ENCODE data around the gene IFITM1.
"Not testable (repeated sequence)": the region's sequence is repeated elsewhere in the genome, so short reads cannot be mapped to it uniquely, and the experiment has no call there.

Gene IFITM1

DNA sequence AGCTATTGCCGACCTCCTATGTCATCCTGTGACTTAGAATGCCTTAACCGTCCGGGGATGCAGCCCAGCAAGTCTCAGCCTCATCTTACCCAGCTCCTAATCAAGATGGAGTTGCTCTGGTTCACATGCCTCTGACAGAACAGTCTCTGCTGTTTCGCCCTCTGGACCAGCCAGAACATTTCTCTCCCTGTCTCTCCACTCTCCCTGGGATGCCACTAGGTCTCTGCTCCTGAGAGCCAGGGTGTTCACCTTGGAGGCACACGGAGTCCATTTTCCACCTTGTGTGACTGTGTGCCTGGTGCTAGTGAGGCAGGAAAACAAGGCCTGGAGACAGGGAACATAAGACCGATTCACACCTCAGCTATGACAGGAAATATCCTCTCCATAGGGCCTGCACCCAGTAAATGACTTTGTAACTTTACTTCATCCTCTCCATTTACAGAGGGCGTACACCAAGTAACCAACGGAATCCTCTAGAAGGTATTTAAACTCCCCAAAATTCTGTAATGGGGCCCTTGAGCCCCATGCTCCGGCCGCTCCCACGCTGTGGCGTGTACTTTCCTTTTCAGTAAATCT lies 38.7 kb downstream of the IFITM1 start:
- no peak overlapping the region for H3K9ac ChIP-seq (ENCODE audit: low read depth, low read length)
- no peaks in the 10 kb centered on the region for H3K36me3 ChIP-seq (ENCODE audit: insufficient read depth, low read length)
- no peaks in the 10 kb centered on the region for H3K9me3 ChIP-seq (replicated peaks; ENCODE audit: low read length)
- H3K4me3 ChIP-seq (ENCODE audit: low read length), result no peak overlapping the region
- H3K4me2 ChIP-seq (ENCODE audit: low read length), result no peak overlapping the region
- peaks cover 28% of the 10 kb centered on the region for H3K4me1 ChIP-seq (ENCODE audit: control insufficient read depth, insufficient read depth, low read length)
- peaks cover 3% of the 10 kb centered on the region for H3K27me3 ChIP-seq (ENCODE audit: control insufficient read depth, insufficient read depth, low read length)

DNA sequence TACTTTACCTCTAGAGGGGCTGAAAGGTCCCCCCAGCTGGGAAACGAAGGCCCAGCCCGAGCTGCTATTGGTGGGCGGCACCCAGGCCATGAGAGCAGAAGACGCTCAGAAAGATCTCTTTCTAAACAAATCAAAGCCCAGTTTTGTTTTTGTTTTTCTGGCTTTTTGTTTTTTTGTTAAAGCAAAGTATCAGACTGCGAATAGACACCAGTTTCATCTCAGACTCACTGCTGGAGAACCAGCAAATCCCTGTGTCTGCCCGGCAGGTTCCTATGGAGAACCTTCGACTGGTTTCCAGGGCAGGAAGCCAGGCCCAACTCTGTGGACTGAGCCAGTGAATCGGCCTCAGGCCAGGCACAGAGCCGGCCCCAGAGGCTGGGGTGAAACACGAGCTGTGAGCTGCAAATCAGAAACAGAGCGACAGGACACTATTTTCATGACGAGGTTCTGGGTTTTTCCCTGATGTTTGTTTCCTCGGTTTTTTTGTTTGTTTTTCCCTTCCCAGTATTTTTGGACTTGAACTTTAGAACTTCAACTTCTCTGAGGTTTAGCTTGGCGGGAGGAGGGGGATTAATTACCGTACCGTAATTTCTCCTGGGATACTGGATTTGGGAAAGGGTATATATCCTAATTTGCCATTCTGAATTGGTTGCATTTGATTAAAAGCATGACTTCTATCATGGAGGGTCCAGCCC lies 39.5 kb downstream of the IFITM1 start:
- Histone ChIP-seq H3K36me3 (ENCODE audit: insufficient read depth, low read length) (no peaks in the 10 kb centered on the region), H3K9ac (ENCODE audit: low read depth, low read length) (no peak overlapping the region), H3K4me2 (ENCODE audit: low read length) (peak overlapping the region; percentile 12), H3K9me3 (replicated peaks; ENCODE audit: low read length) (no peaks in the 10 kb centered on the region), H3K4me1 (ENCODE audit: control insufficient read depth, insufficient read depth, low read length) (peaks cover 28% of the 10 kb centered on the region), H3K27me3 (ENCODE audit: control insufficient read depth, insufficient read depth, low read length) (peaks cover 5% of the 10 kb centered on the region), H3K4me3 (ENCODE audit: low read length) (no peak overlapping the region)

GRCh38 chr11:355581-356458 lies 42.0 kb downstream of the IFITM1 start:
- Histone ChIP-seq H3K9me3 (replicated peaks; ENCODE audit: low read length) (no peaks in the 10 kb centered on the region), H3K27me3 (ENCODE audit: control insufficient read depth, insufficient read depth, low read length) (peaks cover 14% of the 10 kb centered on the region), H3K4me2 (ENCODE audit: low read length) (peak overlapping the region; percentile 73), H3K9ac (ENCODE audit: low read depth, low read length) (peak overlapping the region; percentile 89), H3K4me1 (ENCODE audit: control insufficient read depth, insufficient read depth, low read length) (peaks cover 26% of the 10 kb centered on the region), H3K4me3 (ENCODE audit: low read length) (peak overlapping the region; percentile 58), H3K36me3 (ENCODE audit: insufficient read depth, low read length) (no peaks in the 10 kb centered on the region)

- Histone ChIP-seq H3K4me2 (ENCODE audit: low read length) (no peak overlapping the region), H3K4me1 (ENCODE audit: control insufficient read depth, insufficient read depth, low read length) (peaks cover 24% of the 10 kb centered on the region), H3K27me3 (ENCODE audit: control insufficient read depth, insufficient read depth, low read length) (peaks cover 14% of the 10 kb centered on the region), H3K9ac (ENCODE audit: low read depth, low read length) (no peak overlapping the region), H3K9me3 (replicated peaks; ENCODE audit: low read length) (no peaks in the 10 kb centered on the region), H3K36me3 (ENCODE audit: insufficient read depth, low read length) (no peaks in the 10 kb centered on the region), H3K4me3 (ENCODE audit: low read length) (no peak overlapping the region)
These were observed 42.8 kb downstream of the IFITM1 start for GRCh38 chr11:356610-357009.

- H3K4me2 ChIP-seq (ENCODE audit: low read length), result no peak overlapping the region
- H3K9me3 ChIP-seq (replicated peaks; ENCODE audit: low read length), result no peaks in the 10 kb centered on the region
- peaks cover 14% of the 10 kb centered on the region for H3K27me3 ChIP-seq (ENCODE audit: control insufficient read depth, insufficient read depth, low read length)
- H3K36me3 ChIP-seq (ENCODE audit: insufficient read depth, low read length), result no peaks in the 10 kb centered on the region
- H3K9ac ChIP-seq (ENCODE audit: low read depth, low read length), result no peak overlapping the region
- H3K4me1 ChIP-seq (ENCODE audit: control insufficient read depth, insufficient read depth, low read length), result peaks cover 24% of the 10 kb centered on the region
- H3K4me3 ChIP-seq (ENCODE audit: low read length), result no peak overlapping the region
These were observed 43.7 kb downstream of the IFITM1 start for GRCh38 chr11:357582-357981.

GRCh38 chr11:358129-358800 lies 44.4 kb downstream of the IFITM1 start:
- Histone ChIP-seq H3K9ac (ENCODE audit: low read depth, low read length) (no peak overlapping the region), H3K27me3 (ENCODE audit: control insufficient read depth, insufficient read depth, low read length) (peaks cover 14% of the 10 kb centered on the region), H3K4me3 (ENCODE audit: low read length) (no peak overlapping the region), H3K4me1 (ENCODE audit: control insufficient read depth, insufficient read depth, low read length) (peaks cover 22% of the 10 kb centered on the region), H3K9me3 (replicated peaks; ENCODE audit: low read length) (no peaks in the 10 kb centered on the region), H3K4me2 (ENCODE audit: low read length) (no peak overlapping the region), H3K36me3 (ENCODE audit: insufficient read depth, low read length) (no peaks in the 10 kb centered on the region)

GRCh38 chr11:359181-359714 lies 45.4 kb downstream of the IFITM1 start:
- H3K27me3 ChIP-seq (ENCODE audit: control insufficient read depth, insufficient read depth, low read length), result peaks cover 14% of the 10 kb centered on the region
- no peak overlapping the region for H3K4me3 ChIP-seq (ENCODE audit: low read length)
- no peaks in the 10 kb centered on the region for H3K36me3 ChIP-seq (ENCODE audit: insufficient read depth, low read length)
- H3K4me1 ChIP-seq (ENCODE audit: control insufficient read depth, insufficient read depth, low read length), result peaks cover 13% of the 10 kb centered on the region
- H3K9ac ChIP-seq (ENCODE audit: low read depth, low read length), result no peak overlapping the region
- no peaks in the 10 kb centered on the region for H3K9me3 ChIP-seq (replicated peaks; ENCODE audit: low read length)
- no peak overlapping the region for H3K4me2 ChIP-seq (ENCODE audit: low read length)

DNA sequence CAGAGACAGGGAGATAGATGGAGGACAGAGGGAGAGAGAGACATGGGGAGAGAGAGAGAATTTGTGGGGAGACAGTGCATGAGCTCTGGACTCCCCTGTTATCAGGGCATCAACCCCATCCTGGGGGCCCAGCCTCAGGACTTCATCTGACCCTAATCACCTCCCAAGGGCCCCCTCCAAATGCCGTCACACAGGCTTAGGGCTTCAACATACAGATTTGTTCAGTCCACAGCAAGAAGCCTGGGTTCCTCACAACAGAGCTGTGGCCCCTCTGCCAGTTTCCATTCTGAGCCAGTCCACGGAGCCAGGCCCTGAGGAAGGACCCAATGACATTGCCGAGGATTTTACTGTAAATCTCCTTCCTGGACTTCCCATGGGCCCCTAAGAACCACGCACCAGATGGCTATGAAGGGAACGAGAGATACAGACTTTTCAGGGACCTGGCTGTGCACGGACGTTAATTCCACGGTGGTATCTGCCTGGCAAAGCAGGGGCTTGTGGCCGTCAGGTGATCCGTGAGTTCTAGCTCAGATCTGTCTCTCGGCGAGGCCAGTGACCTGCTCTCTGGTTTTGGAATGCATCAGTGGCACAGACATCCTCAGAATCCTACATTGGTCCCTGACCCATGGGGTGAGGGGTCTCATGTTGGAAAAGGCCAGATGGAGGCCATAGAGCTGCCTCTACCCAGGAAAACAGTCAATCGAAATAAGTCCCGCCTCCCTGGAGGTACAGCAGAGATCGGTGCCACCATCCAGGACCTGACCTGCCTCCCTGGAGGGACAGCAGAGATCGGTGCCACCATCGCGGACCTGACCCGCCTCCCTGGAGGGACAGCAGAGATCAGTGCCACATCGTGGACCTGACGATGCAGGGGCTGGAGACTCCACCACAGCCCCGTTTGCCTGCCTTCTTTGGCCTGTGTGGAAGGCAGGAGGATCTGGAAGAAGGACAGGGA lies 46.8 kb downstream of the IFITM1 start:
- Histone ChIP-seq H3K4me1 (ENCODE audit: control insufficient read depth, insufficient read depth, low read length) (peaks cover 3% of the 10 kb centered on the region), H3K36me3 (ENCODE audit: insufficient read depth, low read length) (no peaks in the 10 kb centered on the region), H3K4me3 (ENCODE audit: low read length) (no peak overlapping the region), H3K27me3 (ENCODE audit: control insufficient read depth, insufficient read depth, low read length) (peaks cover 19% of the 10 kb centered on the region), H3K4me2 (ENCODE audit: low read length) (no peak overlapping the region), H3K9me3 (replicated peaks; ENCODE audit: low read length) (no peaks in the 10 kb centered on the region), H3K9ac (ENCODE audit: low read depth, low read length) (no peak overlapping the region)

GRCh38 chr11:362642-363442 lies 49.0 kb downstream of the IFITM1 start:
- no peak overlapping the region for H3K4me3 ChIP-seq (ENCODE audit: low read length)
- H3K36me3 ChIP-seq (ENCODE audit: insufficient read depth, low read length), result no peaks in the 10 kb centered on the region
- no peaks in the 10 kb centered on the region for H3K4me1 ChIP-seq (ENCODE audit: control insufficient read depth, insufficient read depth, low read length)
- no peaks in the 10 kb centered on the region for H3K9me3 ChIP-seq (replicated peaks; ENCODE audit: low read length)
- H3K27me3 ChIP-seq (ENCODE audit: control insufficient read depth, insufficient read depth, low read length), result peaks cover 37% of the 10 kb centered on the region
- no peak overlapping the region for H3K4me2 ChIP-seq (ENCODE audit: low read length)
- H3K9ac ChIP-seq (ENCODE audit: low read depth, low read length), result no peak overlapping the region

- not testable (repeated sequence) for H3K4me1 ChIP-seq (ENCODE audit: control insufficient read depth, insufficient read depth, low read length); H3K36me3 ChIP-seq (ENCODE audit: insufficient read depth, low read length); H3K9ac ChIP-seq (ENCODE audit: low read depth, low read length); H3K4me2 ChIP-seq (ENCODE audit: low read length); H3K4me3 ChIP-seq (ENCODE audit: low read length); H3K9me3 ChIP-seq (replicated peaks; ENCODE audit: low read length)
- H3K27me3 ChIP-seq (ENCODE audit: control insufficient read depth, insufficient read depth, low read length), result peaks cover 40% of the 10 kb centered on the region
These were observed 49.6 kb downstream of the IFITM1 start for GRCh38 chr11:363443-363805.
